T-helper 2 cell (primary cell): Measurements from ENCODE around the gene SGMS1.

Source experiments
- DNase-seq, 5 experiments: peaks; one replicate each; pipeline versions ENCODE4 v3.0.0 to v3.0.0-alpha.2; 2012 to 2022

The SGMS1 gene

DNA sequence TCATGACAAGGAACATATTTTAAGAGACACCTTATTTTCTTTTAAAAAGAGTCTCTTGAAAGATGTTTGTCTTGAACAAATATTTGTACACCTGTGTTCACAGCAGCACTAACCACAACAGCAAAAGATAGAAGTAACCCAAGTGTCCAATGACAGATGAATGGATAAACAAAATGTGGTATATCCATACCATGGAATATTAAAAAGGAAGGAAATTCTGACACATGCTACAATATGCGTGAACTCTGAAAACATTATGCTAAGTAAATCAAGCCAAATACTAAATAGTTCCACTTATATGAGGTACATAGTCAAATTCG, 17.8 kb downstream of the SGMS1 start:
- DNase-seq = no peak

DNA sequence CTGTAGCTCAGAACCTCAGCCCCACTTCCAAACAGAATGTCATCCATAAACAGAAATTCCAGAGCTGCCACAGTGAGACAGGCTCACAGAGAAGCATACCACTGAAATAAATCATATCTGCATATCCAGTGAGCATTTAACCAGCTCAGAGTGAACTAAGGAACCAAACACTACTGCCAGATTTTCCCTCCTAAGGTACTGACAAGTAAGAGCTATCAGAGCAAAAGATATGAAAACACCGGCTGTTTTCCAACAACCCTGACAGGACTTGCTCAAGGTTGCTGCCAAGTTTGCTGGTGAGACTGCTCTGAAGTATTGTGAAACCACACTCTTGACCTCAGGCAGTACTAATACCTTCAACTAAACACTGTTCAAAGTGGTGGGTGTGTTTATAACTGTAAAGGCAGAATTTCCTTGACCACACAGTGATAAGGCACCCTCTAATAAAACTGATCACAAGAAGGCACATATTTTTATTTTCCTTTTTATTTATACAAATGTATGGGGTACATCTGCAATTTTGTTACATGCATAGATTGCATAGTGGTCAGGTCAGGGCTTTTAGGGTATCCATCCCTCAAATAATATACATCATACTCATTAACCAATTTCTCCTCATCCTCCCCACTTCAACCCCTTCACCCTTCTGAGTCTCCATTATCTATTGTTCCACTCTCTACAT, 18.3 kb downstream of the SGMS1 start:
- peak in 1 of 5 experiments; percentile 49 for DNase-seq

DNA sequence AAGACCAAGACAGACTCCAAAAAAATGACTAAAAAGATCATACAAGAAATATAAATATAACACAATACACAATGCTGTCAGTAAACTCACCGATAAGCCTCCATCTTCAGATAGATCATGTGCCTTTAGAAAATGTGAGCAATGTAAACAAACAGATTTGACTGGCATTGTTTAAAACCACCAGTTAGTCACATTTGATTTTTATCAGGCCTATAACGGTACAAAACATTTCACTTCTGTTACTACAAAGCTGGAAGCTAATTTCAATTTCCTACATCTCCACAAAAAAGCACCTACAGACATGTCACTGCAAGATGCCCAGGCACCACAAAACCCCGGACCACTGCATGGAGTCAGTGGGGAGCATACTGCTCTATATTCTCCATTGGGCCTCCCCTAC, 18.9 kb downstream of the SGMS1 start:
- peak in 1 of 5 experiments; percentile 70 for DNase-seq

DNA sequence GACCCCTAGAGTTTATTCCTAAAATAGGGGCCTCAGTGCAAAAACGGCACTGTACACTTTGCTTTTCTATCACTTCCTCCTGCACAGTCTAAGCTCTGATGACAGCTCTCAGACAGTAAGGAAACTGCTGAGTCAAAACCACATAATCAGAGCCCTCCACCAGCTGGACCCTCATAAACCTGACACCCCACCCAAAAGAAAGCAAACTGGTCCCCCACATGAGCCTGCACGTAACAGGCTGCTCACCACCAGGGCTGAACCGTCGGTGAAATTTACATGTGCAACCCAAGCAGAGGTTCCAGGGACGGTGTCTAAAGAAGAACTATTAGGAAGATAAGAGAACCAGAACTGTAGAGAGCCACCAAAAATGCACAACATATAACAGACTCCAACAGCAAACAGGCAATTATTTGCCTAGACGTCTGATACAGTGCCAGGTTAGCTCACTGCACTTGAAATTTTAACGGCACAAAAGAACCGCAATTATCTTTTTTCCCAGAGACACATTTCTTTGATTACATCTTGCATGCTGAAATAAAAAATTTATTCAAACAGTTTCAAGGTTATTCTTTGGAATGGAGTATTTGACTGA, 19.6 kb downstream of the SGMS1 start:
- DNase-seq = peak in 1 of 5 experiments; percentile 11

DNA sequence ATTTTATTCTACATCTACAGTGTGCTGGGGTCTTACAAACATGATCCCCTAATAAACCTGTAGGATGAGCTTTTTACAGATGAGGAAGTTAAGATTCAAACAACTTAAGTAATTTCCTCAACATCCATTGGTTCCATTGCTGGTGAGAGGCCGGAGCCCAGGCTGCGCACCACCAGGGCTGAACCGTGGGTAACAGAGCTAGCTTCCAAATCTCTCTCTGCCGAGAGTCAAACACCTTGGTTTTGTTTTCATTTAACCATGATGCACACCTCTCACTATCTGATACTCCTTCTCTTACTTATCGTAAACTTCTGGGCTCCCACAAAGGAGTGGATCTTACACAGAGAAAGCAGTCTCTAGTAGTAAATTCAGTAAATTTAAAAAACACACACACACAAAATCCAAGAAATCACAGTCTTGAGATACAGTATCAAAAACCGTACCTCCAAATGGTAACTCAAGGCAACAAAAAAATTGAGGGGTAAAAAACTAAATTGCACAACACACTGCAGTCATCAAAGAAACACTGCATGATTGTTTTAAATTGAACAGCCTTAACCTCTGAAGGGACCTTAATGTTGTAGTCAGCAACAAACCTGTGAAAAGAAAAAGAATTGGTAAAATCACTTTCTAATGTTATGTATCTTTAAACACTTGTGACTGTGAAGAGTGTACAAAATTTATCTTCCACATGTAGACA, 20.5 kb downstream of the SGMS1 start:
- no peak for DNase-seq

DNA sequence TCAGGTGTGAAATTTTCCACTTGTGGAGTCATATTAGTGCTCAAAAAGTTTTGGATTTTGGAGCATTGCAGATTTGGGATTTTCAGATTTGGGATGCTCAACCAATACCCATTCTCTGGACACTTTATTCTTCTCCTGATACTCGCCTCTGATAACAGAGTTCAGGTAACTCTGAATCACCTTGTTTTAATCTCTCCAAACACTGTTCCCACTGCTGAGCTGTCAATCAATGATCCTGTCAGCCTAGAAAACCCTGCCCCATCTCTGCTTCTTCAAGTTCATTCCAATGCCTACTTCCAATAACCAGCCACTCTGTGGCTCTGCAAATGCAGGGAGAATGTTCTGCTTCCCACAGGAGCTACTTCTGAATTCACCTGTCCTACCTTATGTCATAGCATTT, 21.8 kb downstream of the SGMS1 start:
- no peak for DNase-seq

DNA sequence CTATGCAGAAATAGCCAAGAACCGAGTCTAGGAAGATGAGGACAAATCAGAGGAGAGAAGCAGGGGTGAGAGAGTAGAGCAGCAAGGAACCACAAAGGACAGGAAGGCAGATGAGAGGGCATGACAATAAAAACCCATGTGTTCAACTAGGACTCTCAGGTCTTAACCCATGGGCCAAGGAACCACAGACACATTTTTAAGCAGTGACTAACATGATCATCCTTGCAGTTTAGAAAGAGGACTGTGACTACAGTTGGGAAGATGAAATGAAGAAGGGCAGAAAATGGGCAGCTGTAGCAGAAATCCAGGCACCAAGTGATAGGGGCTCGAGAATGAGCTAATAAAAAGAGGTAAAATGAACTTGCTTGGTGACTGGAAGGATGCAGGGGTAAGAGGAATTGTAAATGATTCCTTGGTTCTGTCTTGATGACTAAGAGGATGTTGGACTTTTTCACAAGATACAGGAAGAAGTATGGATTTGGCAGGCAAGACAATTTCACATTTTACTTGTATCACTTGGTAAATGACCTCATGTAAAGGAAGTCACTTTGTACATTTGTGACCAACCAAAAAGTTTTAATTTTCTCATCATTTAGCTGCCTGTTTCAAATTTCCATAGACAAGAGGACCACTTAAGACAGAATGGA, 22.8 kb downstream of the SGMS1 start:
- peak in 1 of 5 experiments; percentile 8 for DNase-seq

DNA sequence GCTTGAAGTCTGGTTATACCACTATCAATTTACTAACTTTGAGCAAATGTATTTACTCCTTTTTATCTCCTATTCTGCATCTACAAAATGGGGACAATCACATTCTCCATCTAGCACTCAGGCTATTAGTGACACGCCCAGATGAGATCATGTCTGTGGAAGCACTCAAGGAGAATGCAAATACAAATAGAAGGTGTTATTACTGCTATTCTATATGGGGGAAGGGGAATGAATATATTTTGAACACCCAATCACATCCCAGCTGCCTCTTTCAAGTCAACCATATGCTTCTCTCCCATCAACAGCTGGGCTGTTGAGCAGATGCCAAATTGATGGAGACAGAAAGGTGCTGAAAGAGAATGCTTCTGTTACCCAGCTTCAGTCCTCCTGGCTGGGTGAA, 23.5 kb downstream of the SGMS1 start:
- DNase-seq = no peak

DNA sequence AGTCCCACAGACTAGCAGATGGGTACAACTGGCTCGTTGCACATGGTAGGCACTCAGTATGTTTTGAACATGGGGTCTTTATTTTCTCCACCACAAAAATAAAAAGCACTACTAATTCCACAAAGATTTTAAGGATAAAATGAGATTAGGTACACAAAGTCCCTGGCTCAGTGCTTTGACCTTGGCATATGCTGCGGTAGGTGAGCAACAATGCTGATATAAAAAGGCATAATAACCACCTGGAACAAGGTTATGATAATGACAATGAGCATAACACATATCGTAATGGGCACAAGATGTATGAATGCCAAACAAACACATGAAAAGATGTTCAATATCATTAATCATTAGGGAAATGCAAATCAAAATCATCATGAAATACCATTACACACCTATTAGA, 26.9 kb downstream of the SGMS1 start:
- DNase-seq = no peak

DNA sequence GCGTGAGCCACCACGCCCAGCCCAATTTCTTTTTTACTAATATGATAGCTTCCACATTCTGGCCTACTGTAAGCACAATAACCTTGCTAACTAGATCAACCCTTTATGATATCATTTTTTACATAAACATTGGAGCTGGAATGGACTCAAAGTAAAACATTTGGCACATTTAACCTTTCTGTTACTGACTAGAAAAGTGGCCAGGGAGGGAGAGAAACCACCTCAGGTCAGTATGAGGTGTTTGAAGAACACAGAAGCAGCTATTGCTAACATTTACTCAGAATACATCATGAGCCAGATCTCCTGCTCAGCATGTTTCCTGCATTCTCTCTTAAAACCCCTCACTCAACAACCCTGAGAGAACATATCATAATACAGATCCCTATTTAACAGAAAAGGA, 27.3 kb downstream of the SGMS1 start:
- DNase-seq = no peak

DNA sequence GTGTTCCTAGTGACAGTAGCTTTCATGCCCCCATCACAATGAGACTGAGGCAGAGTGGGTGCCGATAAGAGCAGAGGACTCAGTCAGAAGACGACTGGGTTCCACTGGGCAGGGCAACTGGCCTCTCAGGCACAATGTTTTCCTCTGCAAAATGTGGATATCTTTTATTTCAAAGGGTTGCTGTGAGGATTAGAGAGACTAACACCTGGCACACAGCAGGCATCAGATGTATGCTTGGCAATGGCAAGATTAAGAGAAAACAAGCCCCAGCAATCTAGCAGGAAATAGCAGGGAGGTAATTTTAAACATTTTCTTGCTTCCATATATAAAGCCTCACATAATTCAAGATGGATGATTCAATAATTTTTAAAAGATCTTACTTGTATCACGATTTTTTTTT, 28.0 kb downstream of the SGMS1 start:
- no peak for DNase-seq

DNA sequence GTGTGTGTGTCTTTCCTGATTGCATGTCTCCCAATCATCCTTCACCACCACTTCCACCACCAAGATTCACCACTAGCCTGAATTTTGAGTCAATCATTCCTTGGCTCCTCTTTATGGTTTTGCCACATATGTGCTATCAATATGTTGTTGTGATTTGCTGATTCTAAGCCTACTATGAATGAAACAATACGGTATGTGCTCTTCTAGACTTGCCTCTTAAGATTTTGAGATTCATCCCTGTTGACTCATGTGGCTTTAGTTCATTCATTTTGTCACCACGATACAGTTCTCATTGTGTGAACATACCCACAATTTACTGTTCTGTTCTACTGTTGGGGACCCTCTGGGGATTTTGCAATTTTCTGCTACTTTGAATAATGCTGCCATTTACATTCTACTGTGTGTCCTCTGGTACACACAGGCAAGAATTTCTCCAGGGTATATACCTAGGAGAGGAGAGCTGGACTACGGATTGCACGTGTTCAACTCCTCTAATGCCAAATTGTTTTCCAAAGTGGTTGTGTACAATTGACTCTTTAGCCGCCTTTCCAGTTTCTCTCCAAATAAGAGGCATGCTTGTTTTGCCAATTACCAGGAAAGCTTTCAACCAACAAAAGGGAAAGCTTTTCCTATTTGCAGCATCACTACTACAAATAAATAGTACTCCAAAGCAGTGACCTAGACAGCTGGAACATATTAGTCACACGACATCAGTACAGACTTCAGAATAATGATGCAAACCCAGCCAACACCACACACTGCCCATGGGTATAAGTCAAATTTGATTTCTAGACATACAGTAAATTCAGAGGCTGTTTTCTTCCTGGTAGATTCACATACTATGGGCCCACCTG, 30.0 kb downstream of the SGMS1 start:
- DNase-seq = no peak

DNA sequence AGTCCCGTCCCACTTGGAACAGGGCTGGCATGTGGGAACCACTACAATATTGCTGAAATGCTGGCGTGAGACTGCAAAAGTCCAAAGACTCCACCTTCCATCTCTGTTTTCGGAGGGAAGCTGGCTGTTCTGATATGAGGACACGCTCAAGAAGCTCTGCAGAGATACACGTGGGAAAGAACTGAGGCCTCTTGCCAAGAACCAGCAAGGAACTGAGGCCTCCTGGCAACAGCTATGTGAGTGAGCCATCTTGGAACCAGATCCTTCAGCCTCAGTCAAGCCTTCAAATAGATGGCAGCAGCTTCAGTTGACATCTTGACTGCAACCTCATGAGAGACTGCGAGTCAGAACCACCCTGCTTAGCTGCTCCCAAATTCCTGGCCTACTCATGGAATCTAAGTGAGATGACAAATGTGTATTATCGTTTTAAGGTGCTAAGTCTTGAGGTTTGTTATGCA, 30.8 kb downstream of the SGMS1 start:
- DNase-seq = no peak

DNA sequence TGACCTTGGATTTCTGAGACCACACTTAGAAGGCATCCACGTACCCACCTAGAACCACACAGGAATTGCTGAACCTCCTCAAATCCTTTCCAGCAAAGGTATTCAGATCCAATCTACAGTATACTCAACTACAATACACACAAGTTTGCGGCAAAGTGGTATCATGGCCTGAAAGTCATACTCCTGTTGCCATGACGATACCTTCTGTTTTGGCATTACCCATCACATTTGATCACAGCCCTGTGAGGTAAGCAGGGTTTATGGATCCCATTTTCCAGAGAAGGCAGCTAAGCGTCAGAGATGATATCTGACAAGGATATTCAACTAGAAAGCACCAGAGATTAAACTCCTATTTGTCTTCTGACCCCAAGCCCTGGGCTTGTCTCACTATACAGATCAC, 32.8 kb downstream of the SGMS1 start:
- no peak for DNase-seq

DNA sequence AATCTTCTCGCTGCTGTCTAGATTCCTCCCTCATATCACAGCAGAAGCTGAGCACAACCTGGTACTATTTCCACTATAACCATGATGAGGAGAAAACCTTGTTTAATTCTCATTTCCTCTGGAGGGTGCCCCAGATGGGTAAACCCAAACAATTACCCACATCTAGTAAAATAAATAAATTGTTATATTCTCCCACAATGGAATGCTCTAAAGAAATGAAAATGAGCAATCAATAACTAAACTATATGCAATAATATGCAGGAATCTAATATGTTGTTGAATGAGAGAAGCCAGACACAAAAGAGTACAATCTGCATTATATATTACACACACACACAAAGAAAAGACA, 37.0 kb downstream of the SGMS1 start:
- DNase-seq = no peak

DNA sequence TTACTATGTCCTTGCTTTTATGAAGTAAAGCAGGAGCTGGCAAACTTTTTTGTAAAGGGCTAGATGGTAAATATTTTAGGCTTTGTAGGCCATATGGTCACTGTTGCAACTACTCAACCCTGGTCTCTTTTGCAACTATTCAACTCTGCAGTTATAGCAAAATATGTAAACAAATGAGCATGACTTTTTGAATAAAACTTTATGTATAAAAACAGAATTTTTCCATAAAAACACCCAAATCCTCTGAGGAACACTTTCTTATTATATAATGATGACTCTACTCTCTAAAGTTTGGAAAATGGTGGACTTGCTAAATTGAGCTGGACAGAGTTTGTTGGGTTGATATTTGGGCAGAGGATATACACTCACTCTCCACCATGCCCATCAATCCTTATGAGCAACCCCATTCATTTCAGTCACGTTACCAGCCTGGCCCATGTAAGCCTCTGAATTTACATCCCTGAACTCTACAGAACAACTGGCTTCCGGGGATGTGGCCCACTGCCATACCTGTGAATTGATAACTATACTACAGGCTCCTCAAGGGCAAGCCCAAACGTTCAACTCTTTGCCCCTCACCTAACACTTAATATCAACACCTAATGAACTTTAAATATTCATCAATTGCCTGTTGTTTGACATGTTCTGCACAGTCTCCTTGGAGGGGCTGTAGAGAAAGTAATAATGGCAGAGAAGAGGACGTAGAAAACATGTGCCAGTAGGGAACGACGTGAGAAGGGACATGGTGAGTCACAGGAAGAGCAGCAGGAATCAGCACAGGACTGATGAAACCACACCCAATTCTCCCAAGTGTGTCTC, 37.6 kb downstream of the SGMS1 start:
- no peak for DNase-seq

DNA sequence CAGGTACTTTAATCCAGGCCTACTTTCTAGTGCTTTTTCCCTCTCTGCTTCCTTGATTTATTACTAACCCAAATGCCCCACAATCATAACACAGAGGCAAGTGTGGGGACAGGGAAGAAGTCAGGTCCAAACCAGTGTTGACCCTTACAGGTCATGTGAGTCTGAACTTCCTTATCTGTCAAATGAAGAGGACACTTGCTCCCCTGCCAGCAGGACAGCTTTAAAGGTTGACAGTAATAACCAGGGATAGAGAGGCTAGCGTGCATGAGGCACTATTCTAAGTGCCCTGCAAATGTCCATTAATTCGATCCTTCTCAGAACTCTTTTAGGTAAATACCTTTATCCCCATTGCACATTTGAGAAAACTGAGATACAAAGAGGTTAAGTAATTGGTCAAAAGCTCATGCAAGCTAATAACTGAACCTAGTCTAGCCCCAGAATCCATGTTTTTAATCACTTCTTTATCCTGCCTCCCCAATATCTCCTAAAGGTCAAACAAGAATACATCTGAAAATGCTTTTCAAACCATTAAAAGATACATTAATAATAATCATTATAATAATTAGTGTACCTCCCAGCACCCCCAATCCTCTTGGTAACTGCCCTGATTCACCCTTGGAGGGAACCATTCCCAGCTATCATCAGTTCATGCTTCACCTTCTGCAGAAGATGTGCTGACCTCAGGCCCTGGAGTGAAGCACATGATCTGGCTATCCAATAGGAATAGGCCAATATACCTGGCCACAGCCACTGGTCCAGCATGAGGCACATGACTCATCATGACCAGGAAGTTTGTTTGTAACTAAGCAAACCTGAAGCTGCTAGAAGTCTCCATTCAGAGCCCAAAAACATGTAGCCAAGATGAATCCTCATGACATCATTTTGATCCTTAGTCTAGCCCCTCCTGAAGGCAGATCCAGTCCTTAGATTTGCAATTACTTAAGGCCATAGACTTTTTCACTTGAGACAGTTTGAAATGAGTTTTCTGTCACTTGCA, 40.7 kb downstream of the SGMS1 start:
- no peak for DNase-seq

DNA sequence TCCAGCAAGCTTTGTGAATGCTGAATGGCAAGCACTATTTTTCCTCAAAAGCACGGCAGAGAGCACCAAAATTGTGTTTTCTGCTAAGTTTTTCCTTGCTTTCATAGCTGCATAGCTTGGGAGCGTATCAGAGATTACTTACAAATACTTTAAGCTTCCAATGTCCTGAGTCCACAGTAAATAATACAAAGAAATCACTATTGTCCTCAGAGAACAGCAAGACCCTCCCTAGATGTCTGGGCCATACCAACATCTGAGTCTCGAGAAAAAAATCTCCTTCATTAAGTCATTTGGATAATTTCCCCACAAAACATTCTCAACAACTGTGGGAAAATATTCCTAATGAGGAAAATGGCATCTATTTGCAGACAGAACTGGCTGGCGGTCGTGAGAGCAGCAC, 41.7 kb downstream of the SGMS1 start:
- DNase-seq = no peak

DNA sequence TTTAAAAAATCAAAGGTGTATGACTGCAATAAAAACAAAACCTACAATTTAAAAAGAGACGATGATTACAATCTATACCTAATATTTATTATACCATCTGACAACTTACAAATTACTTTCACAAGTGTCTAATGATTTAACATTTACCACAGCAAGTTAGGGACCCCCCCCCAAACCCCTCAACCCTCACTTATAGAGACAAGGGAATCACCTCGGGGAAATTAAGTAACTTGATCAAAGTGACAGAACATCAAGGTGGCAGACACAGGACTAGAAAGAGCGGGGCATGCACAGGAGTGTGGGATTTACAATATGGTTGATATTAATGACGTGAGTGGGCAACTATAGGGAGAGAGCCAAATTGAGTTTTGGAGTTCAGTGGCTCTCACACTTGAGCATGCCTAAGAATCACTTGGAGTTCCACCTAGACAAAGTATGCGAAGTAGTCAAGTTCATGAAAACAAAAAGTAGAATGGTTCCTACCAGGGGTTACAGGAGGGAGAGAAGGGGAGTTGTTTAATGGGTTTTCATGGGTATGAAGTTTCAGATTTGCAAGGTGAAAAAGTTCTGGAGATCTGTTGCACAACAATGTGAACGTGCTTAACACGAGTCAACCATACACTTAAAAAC, 43.4 kb downstream of the SGMS1 start:
- no peak for DNase-seq
